GM20000 (cell line): ENCODE measurements around the gene HP1BP3.

Experiments
- DNase-seq: peaks from one replicate; pipeline ENCODE4 v3.0.0; 2012; ENCODE audit warnings: low spot score
- CTCF ChIP-seq: IDR thresholded peaks from 2 replicates; pipeline ENCODE4 v1.5.1; 2012; ENCODE audit warnings: mild to moderate bottlenecking, control low read depth; ENCODE audit errors: extremely low read depth, missing control alignments

The HP1BP3 gene

GRCh38 chr1:20731057-20731991 lies 55.8 kb downstream of the HP1BP3 start:
- peak; percentile 70 for DNase-seq
- no peak for TF ChIP-seq CTCF

- DNase-seq = peak; percentile 26
- TF ChIP-seq CTCF = no peak
Observed at GRCh38 chr1:20730690-20731056, 56.4 kb downstream of the HP1BP3 start.

GRCh38 chr1:20729990-20730689 lies 57.0 kb downstream of the HP1BP3 start:
- no peak for TF ChIP-seq CTCF
- peak; percentile 27 for DNase-seq

- TF ChIP-seq CTCF = no peak
- DNase-seq = peak; percentile 14
Observed at GRCh38 chr1:20729155-20729931, 57.8 kb downstream of the HP1BP3 start.

- peak; percentile 15 for DNase-seq
- no peak for TF ChIP-seq CTCF
Observed at GRCh38 chr1:20728371-20729154, 58.5 kb downstream of the HP1BP3 start.

- no peak for TF ChIP-seq CTCF
- peak; percentile 31 for DNase-seq
Observed at GRCh38 chr1:20727746-20728316, 59.3 kb downstream of the HP1BP3 start.
